ENCODE data around the gene EID3. TPM values are rescaled to one million over a fixed set of nuclear protein-coding genes. Genes with fewer than 3 reads are reported as not detected.
A peak's percentile ranks its signal among the peaks of the same experiment; 100 is the strongest.

EID3 gene
- total and polyA plus RNA-seq, 9 of the 15 experiments (the other 6 are each of a cell fraction or from before 2014, with no cell fraction given) = 0.07 to 3.5 (median 0.42) TPM

DNA sequence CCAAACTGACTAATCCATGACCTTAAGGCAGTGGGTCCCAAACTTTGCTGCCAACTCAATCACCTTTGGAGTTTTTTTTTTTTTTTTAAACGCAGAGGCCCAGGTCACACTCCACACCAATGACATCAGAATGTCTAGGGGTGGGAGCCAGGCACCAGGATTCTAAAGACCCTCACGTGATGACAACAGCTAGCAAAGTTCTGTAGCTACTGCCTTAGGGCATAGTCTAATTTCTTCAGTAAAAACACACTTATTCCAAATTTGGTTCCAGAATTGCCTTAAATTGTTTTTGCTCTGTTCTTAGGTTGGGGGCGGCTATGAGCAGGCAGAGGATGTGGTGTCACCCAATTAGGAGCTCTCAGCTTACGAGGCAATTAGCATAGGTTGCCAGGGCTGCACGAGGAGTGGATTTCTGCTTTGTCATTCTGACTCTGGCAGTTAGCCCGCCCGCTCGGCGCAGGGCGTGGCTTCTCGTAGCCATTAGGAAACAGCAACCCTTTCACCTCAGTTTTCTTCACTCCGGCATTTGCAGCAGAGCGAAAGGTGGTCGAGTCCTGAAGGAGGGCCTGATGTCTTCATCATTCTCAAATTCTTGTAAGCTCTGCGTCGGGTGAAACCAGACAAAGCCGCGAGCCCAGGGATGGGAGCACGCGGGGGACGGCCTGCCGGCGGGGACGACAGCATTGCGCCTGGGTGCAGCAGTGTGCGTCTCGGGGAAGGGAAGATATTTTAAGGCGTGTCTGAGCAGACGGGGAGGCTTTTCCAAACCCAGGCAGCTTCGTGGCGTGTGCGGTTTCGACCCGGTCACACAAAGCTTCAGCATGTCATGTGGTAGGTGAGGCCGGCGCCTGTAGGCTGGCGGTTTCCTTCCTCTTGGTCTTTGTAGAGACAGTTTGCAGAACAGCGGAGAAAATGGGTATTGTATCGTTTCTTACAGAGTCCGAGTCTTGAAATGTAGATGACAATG is 16.7 kb upstream of the EID3 start (continued):
- TF ChIP-seq POLR2G (IDR thresholded peaks at IDR 0.05; ENCODE audit: low read depth, low read length) = peak; percentile 97
- TF ChIP-seq CBFA2T3 (IDR thresholded peaks at IDR 0.05) = peak; percentile 4; the same call in 1 of the 2 replicates
- TF ChIP-seq ESRRA (IDR thresholded peaks at IDR 0.05; ENCODE audit: borderline replicate concordance, low read depth) = peak; percentile 20; the same call in 1 of the 2 replicates
- TF ChIP-seq CBX8 (IDR thresholded peaks at IDR 0.05; ENCODE audit: borderline replicate concordance, extremely low read depth, low read depth, low read length, poor library complexity, severe bottlenecking) = no peak
- TF ChIP-seq, protein P1, sequence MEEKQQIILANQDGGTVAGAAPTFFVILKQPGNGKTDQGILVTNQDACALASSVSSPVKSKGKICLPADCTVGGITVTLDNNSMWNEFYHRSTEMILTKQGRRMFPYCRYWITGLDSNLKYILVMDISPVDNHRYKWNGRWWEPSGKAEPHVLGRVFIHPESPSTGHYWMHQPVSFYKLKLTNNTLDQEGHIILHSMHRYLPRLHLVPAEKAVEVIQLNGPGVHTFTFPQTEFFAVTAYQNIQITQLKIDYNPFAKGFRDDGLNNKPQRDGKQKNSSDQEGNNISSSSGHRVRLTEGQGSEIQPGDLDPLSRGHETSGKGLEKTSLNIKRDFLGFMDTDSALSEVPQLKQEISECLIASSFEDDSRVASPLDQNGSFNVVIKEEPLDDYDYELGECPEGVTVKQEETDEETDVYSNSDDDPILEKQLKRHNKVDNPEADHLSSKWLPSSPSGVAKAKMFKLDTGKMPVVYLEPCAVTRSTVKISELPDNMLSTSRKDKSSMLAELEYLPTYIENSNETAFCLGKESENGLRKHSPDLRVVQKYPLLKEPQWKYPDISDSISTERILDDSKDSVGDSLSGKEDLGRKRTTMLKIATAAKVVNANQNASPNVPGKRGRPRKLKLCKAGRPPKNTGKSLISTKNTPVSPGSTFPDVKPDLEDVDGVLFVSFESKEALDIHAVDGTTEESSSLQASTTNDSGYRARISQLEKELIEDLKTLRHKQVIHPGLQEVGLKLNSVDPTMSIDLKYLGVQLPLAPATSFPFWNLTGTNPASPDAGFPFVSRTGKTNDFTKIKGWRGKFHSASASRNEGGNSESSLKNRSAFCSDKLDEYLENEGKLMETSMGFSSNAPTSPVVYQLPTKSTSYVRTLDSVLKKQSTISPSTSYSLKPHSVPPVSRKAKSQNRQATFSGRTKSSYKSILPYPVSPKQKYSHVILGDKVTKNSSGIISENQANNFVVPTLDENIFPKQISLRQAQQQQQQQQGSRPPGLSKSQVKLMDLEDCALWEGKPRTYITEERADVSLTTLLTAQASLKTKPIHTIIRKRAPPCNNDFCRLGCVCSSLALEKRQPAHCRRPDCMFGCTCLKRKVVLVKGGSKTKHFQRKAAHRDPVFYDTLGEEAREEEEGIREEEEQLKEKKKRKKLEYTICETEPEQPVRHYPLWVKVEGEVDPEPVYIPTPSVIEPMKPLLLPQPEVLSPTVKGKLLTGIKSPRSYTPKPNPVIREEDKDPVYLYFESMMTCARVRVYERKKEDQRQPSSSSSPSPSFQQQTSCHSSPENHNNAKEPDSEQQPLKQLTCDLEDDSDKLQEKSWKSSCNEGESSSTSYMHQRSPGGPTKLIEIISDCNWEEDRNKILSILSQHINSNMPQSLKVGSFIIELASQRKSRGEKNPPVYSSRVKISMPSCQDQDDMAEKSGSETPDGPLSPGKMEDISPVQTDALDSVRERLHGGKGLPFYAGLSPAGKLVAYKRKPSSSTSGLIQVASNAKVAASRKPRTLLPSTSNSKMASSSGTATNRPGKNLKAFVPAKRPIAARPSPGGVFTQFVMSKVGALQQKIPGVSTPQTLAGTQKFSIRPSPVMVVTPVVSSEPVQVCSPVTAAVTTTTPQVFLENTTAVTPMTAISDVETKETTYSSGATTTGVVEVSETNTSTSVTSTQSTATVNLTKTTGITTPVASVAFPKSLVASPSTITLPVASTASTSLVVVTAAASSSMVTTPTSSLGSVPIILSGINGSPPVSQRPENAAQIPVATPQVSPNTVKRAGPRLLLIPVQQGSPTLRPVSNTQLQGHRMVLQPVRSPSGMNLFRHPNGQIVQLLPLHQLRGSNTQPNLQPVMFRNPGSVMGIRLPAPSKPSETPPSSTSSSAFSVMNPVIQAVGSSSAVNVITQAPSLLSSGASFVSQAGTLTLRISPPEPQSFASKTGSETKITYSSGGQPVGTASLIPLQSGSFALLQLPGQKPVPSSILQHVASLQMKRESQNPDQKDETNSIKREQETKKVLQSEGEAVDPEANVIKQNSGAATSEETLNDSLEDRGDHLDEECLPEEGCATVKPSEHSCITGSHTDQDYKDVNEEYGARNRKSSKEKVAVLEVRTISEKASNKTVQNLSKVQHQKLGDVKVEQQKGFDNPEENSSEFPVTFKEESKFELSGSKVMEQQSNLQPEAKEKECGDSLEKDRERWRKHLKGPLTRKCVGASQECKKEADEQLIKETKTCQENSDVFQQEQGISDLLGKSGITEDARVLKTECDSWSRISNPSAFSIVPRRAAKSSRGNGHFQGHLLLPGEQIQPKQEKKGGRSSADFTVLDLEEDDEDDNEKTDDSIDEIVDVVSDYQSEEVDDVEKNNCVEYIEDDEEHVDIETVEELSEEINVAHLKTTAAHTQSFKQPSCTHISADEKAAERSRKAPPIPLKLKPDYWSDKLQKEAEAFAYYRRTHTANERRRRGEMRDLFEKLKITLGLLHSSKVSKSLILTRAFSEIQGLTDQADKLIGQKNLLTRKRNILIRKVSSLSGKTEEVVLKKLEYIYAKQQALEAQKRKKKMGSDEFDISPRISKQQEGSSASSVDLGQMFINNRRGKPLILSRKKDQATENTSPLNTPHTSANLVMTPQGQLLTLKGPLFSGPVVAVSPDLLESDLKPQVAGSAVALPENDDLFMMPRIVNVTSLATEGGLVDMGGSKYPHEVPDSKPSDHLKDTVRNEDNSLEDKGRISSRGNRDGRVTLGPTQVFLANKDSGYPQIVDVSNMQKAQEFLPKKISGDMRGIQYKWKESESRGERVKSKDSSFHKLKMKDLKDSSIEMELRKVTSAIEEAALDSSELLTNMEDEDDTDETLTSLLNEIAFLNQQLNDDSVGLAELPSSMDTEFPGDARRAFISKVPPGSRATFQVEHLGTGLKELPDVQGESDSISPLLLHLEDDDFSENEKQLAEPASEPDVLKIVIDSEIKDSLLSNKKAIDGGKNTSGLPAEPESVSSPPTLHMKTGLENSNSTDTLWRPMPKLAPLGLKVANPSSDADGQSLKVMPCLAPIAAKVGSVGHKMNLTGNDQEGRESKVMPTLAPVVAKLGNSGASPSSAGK (IDR thresholded peaks at IDR 0.05) = peak; percentile 67
- no peak for TF ChIP-seq CBX3 (IDR thresholded peaks at IDR 0.05; ENCODE audit: borderline replicate concordance in 1 of 2, low read length in 2 of 2)
- TF ChIP-seq GABPB2 (CRISPR knock-in tag; conservative IDR thresholded peaks at IDR 0.05) = no peak
- TF ChIP-seq THRAP3 (IDR thresholded peaks at IDR 0.05; ENCODE audit: borderline replicate concordance) = 0 out of 2 replicates have a peak, but pooled peaks have one; percentile 29
- TF ChIP-seq, protein P2, sequence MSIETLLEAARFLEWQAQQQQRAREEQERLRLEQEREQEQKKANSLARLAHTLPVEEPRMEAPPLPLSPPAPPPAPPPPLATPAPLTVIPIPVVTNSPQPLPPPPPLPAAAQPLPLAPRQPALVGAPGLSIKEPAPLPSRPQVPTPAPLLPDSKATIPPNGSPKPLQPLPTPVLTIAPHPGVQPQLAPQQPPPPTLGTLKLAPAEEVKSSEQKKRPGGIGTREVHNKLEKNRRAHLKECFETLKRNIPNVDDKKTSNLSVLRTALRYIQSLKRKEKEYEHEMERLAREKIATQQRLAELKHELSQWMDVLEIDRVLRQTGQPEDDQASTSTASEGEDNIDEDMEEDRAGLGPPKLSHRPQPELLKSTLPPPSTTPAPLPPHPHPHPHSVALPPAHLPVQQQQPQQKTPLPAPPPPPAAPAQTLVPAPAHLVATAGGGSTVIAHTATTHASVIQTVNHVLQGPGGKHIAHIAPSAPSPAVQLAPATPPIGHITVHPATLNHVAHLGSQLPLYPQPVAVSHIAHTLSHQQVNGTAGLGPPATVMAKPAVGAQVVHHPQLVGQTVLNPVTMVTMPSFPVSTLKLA (conservative IDR thresholded peaks at IDR 0.05) = peak; percentile 91 to 96
- TF ChIP-seq RBM15 (IDR thresholded peaks at IDR 0.05; ENCODE audit: insufficient read depth, low read length) = no peak
- peak; percentile 88 for TF ChIP-seq PML (IDR thresholded peaks at IDR 0.05; ENCODE audit: low read length)
